WI38 (cell line): Measurements from ENCODE around the gene DDA1.

Experiments
- H3K4me3 ChIP-seq: 2 replicates; pipeline ENCODE4 v1.5.1; 2011; ENCODE audit warnings: low read depth, mild to moderate bottlenecking, control low read depth, low read length
- TF ChIP-seq, protein P1 (sequence below): IDR thresholded peaks from 2 replicates; pipeline ENCODE4 v1.5.1; 2012; ENCODE audit warnings: low read depth, mild to moderate bottlenecking, control low read depth, low read length

DDA1 gene

DNA sequence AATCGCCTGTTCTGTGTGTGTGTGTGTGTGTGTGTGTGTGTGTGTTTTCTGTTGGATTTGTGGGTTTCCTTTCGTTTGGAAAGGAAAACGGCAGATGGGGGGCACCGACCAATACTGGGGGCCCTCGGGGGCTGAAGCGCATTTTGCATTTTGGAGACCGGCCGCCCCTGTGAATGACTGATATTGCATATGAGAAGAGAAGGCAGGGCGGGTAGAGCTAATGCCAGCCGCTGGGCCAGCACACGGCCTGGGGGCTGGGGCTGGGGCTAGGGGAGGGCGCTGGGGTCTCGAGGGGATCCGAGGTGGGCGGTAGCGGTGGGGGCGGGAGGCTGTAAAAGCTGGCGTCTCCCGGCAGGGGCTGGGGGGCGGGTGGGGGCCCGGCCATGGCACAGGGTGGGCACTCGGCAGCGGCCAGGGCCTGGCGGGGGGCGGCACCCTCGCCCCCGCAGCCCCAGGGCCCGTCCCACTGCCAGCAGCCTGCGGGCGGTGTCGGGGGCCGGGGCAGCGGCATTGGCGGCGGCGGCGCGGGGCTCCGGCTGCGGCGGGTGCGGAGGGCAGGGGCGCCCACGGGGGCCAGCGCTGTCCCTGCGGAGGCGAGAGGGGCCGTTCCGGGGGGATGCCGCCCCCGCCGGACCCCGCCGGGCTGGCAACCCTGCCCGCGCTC, 14.1 kb downstream of the DDA1 start:
- H3K4me3 ChIP-seq = no peak overlapping the region
- TF ChIP-seq, protein P1, sequence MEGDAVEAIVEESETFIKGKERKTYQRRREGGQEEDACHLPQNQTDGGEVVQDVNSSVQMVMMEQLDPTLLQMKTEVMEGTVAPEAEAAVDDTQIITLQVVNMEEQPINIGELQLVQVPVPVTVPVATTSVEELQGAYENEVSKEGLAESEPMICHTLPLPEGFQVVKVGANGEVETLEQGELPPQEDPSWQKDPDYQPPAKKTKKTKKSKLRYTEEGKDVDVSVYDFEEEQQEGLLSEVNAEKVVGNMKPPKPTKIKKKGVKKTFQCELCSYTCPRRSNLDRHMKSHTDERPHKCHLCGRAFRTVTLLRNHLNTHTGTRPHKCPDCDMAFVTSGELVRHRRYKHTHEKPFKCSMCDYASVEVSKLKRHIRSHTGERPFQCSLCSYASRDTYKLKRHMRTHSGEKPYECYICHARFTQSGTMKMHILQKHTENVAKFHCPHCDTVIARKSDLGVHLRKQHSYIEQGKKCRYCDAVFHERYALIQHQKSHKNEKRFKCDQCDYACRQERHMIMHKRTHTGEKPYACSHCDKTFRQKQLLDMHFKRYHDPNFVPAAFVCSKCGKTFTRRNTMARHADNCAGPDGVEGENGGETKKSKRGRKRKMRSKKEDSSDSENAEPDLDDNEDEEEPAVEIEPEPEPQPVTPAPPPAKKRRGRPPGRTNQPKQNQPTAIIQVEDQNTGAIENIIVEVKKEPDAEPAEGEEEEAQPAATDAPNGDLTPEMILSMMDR = no peak

DNA sequence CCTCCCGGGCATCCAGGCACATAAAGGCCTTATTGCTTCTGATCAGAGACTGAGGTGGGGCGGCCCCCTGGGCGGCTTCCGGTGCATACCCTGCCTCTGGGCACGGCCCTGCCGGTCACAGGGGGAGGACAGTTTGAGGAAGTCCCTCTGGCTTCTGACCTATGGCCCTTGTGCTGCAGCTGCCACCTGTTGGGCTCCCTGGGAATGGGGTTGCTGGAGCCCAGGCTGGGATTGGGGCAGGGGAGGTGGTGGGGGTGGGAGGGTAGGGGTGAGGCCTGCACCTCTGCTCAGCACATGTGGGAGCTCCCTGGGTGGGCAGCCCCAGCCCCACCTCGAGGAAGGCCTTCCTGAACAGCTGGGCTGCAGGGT, 14.6 kb downstream of the DDA1 start:
- TF ChIP-seq, protein P1 = no peak
- no peak overlapping the region for H3K4me3 ChIP-seq

DNA sequence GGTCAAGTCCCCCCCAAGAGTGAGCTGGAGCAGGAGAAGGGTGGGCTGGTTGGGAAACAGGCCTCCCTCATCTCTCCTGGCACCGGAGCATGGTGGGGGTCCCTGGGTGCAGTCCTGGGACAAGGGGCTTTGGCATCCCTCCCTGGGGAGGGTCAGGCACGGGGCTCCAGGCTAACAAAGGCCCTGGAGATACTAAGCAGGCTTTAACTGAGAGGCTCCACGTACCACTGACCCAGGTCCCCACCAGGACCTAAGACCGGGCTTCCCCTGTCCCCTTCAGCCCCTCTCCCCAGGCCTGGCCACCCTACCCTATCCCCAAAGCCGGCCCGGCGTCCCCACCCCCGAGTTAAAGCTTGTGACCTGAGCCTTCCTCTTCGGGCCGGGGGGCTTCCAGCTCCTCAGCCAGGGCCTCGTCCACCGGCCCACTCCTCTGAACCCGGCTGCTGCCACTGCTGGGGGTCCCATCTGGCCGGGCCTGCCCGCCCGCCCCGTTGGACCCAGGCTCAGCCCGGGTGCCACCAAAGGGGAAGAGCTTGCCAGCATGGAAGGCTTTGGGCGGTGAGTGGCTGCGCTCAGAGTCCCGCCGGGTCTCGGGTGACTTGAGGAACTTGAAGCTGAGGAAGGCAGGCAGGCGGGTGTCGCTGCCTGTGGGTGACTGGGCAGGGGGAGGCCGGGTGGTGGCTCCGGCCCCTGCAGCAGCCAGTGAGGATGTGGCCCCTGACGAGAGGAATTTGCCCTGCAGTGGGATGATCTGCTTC, 15.2 kb downstream of the DDA1 start:
- TF ChIP-seq, protein P1 = no peak
- no peak overlapping the region for H3K4me3 ChIP-seq

GRCh38 chr19:17325133-17325532, 15.8 kb downstream of the DDA1 start:
- TF ChIP-seq, protein P1 = no peak
- no peak overlapping the region for H3K4me3 ChIP-seq

DNA sequence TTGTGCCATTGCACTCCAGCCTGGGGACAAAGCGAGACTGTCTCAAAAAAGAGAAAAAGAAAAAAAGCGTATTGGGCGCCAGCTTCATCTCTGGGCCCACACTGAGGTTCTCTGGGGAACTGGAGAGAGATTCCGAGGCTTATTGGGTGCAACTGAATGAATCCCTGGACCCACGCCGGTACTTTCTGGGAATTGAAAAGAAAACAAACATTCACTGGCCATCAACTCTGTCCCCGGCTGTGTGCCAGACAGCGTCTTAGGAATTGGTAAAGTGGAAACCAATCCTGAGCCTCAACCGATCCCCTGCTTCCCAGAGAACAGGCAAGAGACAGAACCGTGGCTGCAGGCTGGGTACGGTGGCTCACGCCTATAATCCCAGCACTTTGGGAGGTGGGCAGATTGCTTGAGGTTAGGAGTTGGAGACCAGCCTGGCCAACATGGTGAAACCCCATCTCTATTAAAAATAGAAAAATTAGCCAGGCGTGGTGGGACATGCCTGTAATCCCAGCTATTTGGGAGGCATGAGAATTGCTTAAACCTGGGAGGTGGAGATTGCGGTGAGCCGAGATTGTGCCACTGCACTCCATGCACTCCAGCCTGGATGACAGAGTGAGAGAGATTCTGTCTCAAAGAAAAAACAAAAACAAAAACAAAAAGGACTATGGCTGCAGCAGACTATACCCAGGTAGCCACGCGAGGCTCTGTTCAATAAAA, 16.7 kb downstream of the DDA1 start:
- no peak overlapping the region for H3K4me3 ChIP-seq
- TF ChIP-seq, protein P1 = no peak

DNA sequence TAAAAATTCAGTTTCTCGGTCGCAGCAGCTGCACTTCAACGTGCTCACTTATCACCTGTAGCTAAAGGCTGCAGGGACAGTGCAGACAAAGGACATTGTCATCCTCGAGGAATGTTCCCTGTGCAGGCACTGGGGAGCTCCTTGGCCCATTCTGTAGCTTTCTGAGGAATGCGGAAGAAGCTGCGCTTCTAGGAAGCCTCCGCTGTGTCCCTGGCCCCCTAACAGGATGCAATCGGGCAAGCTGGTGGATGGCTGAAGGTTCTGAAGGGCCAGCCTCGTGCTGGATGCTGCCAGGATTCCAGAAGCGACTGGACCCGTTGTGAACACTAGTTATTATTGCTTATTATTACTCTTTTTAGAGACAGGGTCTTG, 17.2 kb downstream of the DDA1 start:
- TF ChIP-seq, protein P1 = no peak
- H3K4me3 ChIP-seq = no peak overlapping the region
